NCI-H1092 (cell line): ENCODE results near the gene C19orf81.

Experiments used
- DNase-seq: peaks from one replicate; lab custom pipeline; 2025; lab: John Stamatoyannopoulos, UW

The C19orf81 gene

DNA sequence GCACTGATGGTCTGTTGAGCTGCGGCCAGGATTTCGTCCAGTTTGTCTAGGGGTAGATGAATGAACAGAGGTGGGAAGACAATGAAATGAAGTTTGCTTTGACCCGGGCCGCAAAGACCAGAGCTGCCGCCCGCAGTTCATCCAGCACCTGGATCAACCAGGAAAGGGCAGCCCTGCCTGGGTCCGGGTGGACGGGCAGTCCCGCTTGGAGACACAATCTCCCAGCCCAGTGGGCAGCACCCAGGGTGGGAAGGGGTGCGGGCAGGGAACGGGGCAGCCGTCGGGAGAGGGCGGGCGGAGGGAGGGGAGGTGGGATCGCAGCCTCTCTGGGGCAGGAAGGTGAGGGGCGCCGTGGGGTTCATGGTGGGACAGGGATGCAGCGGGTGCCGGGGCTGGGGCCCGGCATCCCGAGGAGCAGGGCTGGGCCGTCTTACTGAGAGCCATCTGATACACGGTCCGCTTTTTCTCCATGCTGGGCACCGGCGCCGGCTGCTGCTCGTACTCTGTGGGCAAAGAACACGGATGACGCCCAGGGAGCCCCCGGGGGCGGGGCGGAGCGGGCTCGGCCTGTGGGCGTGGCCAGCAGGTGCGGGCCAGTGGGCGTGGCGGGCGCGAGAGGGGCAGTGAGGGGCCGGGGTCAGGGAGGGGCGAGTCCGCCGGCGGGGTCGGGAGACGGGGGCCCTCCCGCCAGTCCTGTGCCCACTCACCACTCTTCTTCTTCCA is 37.2 kb downstream of the C19orf81 start:
- DNase-seq: no peak

DNA sequence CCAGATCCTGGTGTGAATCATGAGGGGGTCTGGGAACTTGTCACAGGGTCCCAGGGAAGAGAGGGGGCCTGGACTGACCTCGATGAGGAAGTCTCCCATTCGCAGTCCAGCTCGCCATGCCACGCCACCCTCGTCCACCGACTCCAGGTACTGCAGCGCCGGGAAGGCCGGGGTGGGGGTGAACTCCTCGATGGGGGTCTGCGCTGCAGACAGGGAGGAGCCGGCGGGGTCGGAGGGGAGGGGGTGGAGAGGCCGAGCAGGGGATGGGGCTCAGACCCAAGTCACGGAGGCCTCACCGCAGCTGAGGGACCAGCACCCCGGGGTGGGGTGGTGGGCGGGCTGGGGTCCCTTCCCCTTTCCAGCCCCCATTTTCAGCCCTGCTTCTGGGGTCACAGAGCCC is 39.5 kb downstream of the C19orf81 start:
- DNase-seq: no peak

DNA sequence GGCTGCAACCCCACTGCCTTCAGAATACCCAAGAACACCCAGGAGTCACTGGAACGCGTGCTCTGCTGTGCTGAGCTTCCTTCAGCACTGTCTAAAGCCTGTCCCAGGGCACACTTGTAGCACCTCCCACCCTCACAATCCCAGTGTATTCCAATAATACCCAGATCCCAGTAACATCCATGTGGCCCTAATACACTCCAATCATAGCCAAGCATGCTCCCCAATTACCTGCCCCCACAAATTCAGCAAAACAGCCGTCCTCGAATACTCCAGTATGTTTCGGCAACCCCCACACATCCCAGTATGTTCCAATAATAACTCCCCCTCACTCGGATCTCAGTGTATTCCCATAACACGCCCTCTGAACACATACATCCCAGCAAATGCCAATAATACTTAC is 41.2 kb downstream of the C19orf81 start:
- DNase-seq: no peak

DNA sequence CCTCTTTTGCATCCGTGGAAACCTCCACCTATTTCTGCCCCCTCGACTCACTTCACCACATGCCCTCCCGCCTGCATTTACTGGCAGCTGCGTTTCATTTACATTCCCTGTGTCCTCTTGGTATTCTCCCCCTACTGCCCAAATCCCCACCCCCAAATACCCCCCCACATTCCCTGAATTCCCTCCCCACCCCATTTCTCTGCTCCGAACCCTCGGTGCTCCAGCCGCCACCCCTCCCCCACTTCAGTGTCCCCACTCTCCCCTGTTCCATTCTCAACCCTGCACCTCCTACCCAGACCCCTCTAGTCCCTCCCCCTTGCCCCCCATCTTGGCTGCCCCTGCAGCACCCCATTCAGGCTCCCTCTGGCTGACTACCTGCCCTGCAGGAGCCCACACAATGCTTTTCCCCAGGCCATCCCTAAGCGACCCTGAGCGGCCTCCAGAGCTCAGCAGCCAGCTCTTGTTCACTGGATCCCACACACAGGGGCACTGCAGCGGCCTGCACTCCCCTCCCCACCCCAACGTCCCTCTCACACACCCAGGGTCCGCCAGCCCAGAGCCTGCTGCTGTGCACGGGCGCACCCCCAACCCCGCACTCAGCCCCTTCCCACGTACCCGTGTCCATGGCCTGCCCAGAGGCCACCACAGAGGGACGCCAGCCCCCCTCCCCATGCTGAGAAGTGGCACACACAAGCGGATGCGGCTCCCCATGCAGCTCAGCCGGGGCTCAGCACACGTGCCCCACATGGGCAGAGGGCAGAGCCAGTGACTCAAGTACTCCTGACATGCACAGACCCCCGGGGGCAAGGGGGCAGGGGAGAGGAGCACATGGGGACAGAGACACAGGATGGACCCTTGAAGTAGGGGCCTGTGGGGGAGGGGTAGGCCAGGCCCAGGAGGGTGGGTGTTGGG is 44.1 kb downstream of the C19orf81 start:
- no peak for DNase-seq

DNA sequence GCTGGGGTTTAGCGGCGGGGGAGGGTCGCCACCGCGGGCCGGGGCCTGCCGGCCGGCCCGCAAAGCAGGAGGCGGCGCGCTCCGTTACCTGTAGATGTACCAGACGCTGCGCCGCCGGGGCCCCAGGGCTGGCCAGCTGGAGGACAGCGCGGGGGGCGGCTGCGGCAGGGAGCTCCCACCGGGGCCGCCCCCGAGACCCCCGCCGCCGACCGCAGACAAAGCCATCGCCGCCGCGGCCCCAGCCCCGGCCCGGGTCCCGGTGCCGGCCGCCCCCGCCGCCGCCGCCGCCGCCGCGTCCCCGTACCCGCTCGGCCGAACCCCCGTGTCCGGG is 45.5 kb downstream of the C19orf81 start:
- no peak for DNase-seq

DNA sequence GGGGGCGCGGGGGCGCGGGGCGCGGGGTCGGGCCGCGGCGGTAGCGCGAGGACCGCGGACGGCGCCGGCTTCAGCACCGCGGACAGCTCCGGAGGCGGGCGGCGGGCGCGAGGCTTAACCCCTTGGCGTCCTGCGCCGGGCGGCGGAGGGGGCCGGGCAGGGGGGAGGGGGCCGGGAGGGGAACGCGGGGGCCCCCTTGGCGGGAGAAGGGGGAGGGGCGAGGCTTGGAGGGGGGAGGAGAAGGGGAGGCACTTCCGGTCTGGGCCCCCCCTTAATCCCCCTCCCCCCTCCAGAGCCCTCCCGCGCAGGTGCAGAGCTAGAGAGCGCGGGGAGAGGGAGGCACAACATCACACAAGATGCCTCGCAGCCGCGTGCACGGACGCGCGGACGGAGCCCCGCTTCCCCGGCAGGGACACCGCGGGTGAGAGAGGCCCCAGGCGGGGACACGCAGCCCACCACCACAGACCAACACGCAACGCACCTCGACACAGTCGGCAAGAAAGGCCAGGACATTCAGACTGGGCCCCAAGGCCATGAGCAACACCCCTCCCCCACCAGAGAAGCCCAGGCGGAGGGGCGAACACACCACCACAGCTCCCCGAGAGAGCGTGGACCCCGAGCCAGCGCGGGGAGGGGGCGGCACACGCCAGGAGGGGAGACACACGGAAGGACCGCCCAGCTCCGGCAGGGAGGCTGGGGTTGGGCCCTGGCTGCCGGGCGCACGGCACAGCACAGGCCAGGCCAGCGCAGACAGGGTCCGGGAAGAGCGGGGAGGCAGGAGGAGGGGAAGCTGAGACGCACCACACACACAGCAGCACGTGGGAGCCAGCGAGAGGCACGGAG is 46.2 kb downstream of the C19orf81 start:
- DNase-seq: peak; percentile 40

DNA sequence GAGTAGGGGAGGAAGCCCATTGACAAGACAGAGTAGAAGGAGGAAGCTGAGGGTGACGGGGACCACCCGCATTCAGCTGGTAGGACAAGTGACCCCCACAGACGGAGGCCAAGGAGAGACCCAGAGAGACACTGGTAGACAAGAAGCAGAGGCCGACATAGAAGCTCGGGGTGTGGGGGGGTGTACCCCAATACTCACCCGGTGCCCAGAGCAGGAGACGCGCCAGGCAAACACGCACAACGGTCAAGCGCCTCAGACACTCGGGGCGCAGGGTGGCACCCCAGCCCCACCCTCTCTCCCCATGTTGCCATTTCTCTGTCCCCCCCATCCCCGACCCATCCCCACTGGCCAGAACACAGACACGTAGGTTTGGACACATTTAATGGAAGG is 46.8 kb downstream of the C19orf81 start:
- no peak for DNase-seq

DNA sequence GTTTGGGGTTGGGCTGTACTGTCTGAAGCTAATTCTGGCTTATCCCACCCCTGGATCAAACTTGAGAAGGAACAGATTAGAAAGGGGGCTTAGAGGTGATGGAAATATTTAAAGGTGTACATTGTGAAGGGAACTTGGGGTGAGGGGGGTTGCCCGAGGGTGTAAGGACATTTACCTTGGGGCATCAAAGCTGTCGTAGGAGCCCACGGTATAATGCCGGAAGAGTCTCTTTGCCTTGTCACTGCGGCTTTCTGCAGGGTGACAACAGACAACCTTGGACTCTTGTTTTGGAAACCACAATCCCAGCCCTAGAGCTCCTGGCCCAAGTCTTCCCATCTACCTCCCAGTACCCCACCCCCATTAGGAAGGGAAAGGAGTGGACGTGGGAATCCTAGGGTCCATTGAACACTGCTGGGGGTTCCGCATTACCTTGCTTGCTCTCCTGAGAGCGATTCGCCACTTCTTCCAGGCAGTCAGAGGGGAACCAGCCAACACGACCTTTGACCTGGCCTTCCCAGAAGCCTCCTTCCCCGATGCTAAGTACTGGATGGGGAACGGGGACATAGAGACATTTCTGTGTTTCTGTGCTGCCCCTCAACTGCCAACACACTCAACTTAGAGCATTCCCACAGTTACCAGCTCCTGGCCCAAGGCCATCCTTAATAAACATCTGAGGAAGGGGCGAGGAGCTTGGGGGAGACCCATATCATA is 48.3 kb downstream of the C19orf81 start:
- no peak for DNase-seq

DNA sequence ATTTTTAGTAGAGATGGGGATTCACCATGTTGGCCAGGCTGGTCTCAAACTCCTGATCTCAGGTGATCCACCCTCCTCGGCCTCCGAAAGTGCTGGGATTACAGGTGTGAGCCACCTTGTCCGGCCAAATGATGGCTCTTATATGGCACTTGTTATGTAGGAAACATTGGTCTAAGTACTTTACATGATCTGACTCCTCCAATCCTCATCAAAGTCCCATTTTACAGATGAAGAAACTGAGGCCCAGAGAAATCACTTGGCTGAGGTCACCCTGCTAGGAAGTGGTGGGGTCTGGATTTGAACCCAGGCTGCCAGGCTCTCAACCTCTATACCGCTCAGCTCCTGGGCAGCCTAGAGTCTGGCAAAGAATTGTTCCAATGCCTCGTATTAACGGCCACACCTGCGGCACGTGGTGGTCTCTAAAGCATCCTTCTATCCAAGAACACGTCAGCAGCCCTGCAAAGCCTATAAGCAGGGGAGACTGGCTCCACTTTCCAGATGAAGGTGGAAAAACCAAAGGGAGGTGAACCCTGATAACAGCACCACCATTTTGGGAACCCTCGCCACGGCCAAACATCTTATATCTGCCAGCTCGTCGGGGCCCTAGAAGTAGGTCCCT is 52.2 kb downstream of the C19orf81 start:
- DNase-seq: no peak

DNA sequence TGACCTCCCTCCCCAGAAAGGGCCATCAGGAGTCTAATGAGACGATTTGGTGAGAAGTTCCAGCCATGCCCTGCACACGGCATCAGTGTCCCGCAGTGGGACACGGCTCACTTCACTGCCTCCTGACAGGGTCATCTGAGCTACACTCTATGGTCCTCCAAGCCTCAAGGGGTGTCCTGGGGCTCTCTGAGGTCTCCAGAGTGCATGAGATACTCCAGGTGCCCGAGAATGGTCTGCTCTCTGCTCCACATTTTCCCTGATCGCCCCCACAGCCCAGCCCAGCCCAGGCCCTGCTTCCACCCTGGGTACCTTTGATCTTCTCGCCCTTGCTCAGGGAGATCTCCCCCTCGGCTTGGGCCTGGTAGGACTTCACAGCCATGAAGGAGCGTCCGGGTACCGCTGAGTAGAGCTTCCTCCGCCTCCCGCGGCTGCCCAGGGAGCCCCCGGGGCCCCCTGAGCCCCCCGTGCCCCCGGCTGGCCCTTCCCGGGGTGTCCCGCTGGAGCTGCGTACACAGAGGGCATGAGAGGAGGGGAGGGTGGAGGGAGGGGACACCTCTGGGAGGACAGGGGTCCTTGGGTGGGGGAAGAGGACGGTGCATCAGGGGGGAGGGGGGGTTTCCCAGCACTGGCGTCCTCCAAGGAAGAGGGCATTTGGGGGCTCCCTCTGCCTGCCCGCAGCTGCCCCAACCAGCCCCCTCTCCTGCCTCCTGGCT is 53.1 kb downstream of the C19orf81 start:
- no peak for DNase-seq

DNA sequence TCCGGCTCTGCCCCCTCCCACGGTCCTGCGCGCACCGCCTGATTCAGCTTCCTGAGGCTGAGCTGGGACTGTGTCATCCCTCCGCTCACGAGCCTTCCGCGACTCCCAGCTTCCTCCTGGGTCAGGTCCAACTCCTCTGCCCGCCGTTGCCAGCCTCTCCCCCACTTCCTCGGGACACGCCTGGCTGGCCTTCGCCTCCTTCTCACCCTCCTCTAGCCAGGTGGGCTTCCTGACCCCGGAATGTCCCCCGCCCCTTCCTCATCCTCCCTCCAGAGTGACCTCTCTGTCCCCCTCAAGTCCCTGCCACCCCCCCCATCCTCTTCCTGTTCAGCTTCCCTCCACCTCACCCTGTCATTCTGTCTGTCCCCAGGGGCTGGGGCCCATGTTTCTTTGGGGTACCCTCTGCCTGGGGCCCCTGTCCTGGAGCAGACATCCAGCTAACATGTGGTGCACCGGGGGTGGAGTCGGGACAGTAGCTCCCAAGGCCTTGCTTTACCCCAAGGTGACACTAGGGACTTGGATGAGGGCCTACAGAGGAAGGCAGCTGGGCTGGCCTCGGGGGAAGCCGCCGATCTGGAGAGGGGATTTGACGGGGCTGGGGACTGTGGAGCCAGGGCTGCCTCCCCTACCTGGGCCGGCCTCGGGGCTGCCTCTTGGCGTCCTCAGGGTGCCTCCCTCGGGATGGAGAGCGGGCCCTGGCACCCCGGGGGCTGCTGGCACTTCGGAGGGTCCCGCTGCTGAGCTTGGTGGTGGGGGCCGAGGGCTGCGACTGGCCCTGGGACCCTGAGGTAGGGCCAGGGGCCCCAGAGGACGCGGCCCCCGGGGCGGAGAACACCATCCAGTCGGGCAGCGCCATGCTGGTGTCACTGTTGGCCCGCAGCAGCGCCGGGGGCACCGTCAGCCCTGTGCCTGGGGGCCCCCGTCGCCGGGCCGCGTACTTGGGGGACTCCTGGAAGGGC is 53.9 kb downstream of the C19orf81 start:
- DNase-seq: no peak

DNA sequence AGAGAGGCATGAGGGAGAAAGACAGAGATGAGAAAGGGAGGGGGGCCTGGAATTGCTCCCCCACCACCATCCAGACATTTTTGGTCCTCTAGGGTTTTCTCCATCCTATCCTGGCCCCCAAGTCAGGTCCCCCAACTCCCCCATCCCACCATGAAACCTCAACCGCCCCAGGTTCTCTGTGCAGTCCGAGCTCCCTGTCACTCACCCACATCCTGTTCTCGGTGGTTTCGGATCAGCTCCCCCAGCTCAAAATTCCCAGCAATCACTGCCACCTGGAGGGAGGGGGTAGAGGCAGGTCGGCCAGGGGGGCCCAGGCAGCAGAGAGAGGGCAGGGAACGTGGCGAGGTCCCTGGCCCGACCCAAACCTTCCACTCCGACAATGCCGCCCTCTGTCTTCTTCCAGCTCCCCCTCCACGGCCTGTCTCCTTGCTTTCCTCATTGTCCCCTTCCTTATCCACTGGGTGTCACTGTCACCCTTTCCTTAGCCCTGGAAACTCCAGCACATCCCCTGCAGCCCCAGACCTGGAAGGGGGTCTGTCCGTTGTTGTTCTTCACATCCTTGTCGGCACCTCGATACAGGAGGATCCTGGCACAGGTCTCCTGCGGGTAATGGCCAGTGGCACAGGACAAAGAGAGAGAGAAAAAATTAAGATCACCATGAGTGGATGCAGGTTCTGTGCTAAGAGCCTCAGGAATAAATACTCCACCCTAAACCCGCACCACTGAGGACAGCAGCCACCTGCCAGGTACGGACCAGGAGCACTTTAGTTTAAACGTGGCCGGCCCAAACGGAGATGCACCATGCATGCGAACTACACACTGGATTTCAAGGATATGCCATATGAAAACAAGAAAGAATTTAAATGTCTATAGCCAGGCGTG is 54.9 kb downstream of the C19orf81 start:
- DNase-seq: no peak

DNA sequence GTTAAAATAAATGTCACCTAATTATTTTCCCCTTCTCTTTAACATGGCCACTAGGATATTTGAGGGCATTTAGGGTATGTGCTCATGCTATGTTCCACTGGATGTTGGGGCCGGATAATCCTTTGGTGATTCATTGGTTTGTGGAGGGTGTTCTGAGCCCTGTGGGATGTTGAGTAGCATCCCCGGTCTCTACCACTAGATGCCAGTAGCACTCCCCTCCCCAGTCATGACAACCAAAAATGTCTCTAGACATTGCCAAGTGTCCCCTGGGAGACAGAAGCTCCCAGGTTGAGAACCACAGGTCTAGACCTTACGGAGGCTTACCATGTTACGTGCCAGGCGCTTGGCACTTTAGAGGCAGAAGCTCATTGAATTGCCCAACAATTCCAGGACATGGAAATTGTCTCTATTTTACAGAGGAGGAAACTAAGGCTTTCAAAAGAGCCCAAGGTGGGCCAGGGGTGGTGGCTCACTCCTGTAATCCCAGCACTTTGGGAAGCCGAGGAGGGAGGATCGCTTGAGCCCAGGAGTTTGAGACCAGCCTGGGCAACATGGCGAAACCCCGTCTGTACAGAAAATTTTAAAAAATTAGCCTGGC is 56.3 kb downstream of the C19orf81 start:
- no peak for DNase-seq

DNA sequence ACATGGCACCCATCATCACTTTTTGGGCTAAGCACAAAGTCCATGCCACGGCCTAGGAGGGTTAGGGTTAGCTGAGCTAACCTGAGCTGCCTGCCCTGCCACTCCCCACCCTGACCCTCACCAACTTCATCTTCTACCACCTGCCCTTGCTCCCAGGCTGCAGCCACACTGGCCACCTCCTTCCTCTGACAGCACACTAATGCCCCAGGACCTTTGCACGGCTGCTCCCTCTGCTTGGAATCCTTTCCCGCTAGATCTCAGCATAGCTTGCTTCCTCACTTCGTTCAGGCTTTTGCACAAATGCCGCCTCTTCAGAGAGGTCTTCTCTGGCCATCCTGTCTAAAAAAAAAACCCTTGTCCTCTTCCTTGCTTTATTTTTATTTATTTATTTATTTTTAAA is 57.1 kb downstream of the C19orf81 start:
- no peak for DNase-seq

DNA sequence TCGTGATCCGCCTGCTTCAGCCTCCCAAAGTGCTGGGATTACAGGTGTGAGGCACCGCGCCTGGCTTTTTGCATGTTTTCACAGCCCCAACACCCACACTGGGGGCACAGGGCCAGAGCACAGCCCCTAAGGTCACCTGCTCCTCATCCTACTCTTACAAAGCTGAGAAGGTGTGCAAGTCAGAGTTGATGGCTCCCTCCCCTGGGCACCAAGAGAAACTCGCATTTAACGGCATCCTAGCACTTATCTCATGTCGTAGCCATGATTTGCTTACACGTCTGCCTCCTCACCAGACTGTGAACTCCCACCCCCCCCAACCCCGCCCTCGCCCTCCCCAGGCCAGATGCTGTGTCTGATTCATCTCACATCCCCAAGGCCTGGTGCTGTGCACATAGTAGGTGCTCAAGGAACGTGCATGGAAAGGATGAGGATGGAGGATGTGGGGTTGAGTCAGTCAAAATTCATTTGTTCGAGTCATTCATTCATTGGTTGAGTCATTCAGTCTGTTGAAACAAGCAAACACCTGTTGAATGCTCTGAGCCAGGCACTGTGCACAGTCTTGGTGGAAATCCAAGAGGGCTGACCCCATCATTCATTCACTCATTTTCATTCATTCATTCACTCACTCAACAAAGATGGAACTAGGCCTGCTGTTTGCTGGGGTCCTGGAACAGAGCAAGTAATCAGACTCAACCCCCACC is 59.1 kb downstream of the C19orf81 start:
- no peak for DNase-seq
